GM13976 (cell line): ENCODE results near the gene DAB1.

ENCODE experiments used
- DNase-seq: peaks from one replicate; pipeline ENCODE4 v3.0.0; 2012; ENCODE audit warnings: low spot score
- in situ Hi-C: fragments of 300-500 bp; cut with MboI; formaldehyde crosslinking; loops from one replicate; pipeline ENCODE4 v1.12.0; 2022; ENCODE audit warnings: low sequenced_read_pairs, mixed read lengths, inconsistent platforms; ENCODE audit not compliant: unreplicated experiment
- TF ChIP-seq, protein P1 (sequence below): IDR thresholded peaks from 2 replicates; pipeline ENCODE4 v1.5.1; 2012; ENCODE audit warnings: borderline replicate concordance, mild to moderate bottlenecking; ENCODE audit not compliant: insufficient read depth; ENCODE audit errors: extremely low read depth, missing control alignments, control extremely low read depth

Gene DAB1

DNA sequence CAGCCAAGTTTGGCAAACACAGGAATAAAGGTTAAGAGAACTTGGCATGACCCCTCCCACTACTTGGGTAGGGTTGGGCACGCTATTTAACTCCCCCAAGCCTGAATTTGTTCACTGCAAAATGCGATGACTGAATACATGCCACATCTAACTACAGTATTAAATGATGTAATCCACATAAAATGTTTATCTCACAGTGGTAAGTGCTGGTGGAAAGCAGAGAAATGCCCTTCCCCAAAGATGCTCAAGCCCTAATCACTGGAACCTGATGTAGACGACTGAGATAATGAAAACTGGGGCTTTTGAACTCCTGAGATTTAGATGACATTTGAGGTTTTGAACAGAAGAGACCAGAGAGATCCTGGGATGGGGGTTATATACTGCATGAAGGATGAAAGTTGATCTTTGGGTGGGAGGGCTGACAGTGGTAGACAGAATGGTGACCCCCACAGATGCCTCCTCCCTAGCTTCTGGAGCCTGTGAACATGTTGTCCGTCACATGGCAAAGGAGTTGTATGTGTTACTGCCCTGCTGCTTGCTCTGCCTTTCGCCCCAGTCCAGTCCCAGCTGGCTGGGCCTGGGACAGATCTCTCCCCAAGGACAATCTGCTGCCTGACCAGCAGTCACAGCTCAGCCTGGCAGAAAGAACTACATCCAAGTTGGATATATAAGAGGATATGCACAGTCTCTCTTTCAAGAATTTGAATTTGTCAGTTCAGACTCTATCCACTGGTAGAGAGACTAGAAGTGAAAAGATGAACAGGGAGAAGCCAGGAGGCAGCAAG lies 120.9 kb downstream of the DAB1 start:
- TF ChIP-seq, protein P1, sequence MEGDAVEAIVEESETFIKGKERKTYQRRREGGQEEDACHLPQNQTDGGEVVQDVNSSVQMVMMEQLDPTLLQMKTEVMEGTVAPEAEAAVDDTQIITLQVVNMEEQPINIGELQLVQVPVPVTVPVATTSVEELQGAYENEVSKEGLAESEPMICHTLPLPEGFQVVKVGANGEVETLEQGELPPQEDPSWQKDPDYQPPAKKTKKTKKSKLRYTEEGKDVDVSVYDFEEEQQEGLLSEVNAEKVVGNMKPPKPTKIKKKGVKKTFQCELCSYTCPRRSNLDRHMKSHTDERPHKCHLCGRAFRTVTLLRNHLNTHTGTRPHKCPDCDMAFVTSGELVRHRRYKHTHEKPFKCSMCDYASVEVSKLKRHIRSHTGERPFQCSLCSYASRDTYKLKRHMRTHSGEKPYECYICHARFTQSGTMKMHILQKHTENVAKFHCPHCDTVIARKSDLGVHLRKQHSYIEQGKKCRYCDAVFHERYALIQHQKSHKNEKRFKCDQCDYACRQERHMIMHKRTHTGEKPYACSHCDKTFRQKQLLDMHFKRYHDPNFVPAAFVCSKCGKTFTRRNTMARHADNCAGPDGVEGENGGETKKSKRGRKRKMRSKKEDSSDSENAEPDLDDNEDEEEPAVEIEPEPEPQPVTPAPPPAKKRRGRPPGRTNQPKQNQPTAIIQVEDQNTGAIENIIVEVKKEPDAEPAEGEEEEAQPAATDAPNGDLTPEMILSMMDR, result no peak
- in situ Hi-C loops, result no loop called here
- no peak for DNase-seq

DNA sequence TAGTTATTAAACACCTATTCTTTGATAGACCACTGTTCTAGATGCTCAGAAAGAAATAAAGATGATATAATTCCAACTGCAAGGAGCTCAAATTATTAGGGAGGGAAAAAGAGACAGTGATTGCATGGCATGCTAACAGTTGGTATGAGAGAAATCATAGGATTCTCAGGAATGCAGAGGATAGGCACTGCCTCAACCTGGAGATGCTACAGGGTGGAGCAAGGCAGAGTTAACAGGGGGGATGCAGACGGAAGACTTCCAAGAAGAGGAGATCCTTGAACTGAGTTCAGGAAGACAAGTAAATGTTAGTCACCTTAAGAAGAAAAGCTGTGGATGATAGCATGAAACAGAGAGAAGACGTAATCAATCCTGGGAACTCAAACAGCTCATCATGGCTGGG lies 123.7 kb downstream of the DAB1 start:
- in situ Hi-C loops, result no loop called here
- TF ChIP-seq, protein P1, result no peak
- no peak for DNase-seq

DNA sequence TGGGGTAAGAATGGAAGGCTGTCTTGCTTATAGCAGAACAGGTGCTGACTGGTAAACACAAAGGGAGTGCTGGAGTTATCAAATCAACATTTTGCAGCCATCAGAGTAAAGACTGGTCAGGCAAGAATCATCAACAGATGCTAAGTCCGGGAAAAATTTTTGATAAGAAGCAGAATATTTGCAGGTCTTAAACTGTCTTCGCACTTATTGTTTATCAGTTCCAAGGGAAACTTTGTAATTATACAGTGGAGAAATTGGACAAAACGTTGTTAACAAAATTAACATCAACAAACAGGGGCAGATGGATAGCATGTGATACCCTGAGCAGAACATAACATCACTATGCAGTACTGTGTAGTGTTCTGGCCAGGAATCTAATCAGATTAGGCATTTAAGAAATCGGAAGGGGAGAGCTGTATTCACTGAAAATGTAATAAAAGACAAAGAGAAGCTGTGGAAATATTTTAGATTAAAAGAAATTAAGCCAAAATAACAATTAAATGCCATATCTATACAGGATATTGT lies 127.1 kb downstream of the DAB1 start:
- TF ChIP-seq, protein P1, result no peak
- no peak for DNase-seq
- in situ Hi-C loops, result no loop called here

DNA sequence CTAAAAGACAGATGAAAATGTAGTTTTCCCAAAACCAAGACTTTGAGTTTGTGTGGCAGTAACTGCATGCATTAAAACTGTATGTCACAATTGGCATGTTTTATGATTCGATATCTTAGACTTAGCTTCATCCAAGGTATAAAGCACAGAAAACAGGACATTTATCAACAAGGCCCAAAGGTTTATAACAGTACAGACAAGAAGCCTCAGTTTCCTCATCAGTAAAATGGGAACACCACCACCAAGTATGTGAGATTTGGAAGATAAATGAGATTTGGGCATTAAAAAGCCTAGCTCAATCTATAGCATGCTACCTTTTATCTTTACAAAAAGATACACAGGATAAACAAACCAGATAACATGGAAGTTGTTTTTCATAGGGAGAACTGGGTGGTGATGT lies 128.5 kb downstream of the DAB1 start:
- in situ Hi-C loops, result no loop called here
- no peak for DNase-seq
- TF ChIP-seq, protein P1, result no peak

DNA sequence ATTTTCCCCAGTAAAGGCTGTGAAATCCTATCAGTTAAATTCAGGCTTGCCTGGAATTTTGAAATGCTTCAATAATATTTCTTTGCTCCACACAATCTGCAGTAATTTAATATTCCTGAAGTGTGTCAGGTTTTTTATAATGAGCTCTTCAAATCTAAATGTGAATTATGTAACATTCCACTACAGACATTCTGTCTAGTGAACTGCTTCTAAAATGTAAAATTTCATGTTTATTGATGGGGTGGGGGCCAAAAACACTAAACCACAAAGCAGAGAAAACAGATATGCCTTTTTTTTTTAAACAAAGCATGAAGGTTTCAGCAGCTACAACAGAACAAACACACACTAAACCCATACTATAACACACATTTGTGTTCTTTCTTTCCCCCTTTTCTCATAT lies 129.7 kb downstream of the DAB1 start:
- in situ Hi-C loops, result no loop called here
- TF ChIP-seq, protein P1, result no peak
- no peak for DNase-seq

DNA sequence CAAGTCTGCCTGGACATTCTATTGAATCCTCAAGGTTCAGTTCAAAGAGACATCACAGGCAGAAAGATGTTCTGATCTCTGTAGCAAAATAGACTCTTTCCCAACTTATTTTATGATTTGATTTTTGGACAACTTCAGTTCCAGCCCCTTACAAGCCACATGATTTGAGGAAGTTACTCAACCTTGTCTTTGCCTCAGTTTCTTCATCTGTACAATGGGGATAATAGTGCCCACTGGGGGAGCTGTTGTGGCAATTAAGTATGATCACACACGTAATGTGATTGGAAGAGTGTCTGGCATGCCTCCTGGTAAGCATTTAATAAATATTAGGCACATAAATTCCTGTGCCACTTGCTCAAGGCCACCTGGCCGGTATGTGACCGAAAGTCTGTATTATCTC lies 130.6 kb downstream of the DAB1 start:
- TF ChIP-seq, protein P1, result no peak
- in situ Hi-C loops, result no loop called here
- no peak for DNase-seq
